Effector memory CD4-positive, alpha-beta T cell (primary cell): ENCODE results near the gene MED14.

Experiments
- DNase-seq, 3 donors: peaks; one replicate each; pipeline ENCODE4 v3.0.0-alpha.2; 2020
- H3K27ac ChIP-seq: 2 replicates; pipeline ENCODE4 v1.7.0; 2013; ENCODE audit warnings: mild to moderate bottlenecking, low read length, moderate library complexity; ENCODE audit not compliant: insufficient read depth, poor library complexity, severe bottlenecking
- H3K27me3 ChIP-seq: replicated peaks from 2 replicates; pipeline ENCODE4 v1.7.0; 2013; ENCODE audit warnings: mild to moderate bottlenecking, low read length; ENCODE audit not compliant: insufficient read depth, control insufficient read depth, poor library complexity, severe bottlenecking
- H3K36me3 ChIP-seq: 2 replicates; pipeline ENCODE4 v1.7.0; 2013; ENCODE audit warnings: mild to moderate bottlenecking, low read length, moderate library complexity; ENCODE audit not compliant: control insufficient read depth, insufficient read depth
- H3K4me1 ChIP-seq: 2 replicates; pipeline ENCODE4 v1.7.0; 2013; ENCODE audit warnings: low read length, mild to moderate bottlenecking; ENCODE audit not compliant: control insufficient read depth, insufficient read depth, poor library complexity, severe bottlenecking
- H3K4me3 ChIP-seq: 2 replicates; pipeline ENCODE4 v1.7.0; 2013; ENCODE audit warnings: low read length, low read depth, mild to moderate bottlenecking; ENCODE audit not compliant: insufficient read depth, poor library complexity, severe bottlenecking
- H3K9me3 ChIP-seq: 2 replicates; pipeline ENCODE4 v1.7.0; 2013; ENCODE audit warnings: mild to moderate bottlenecking, low read length, moderate library complexity; ENCODE audit not compliant: control insufficient read depth

The MED14 gene

GRCh38 chrX:40671126-40671525, 64.2 kb downstream of the MED14 start:
- Histone ChIP-seq H3K9me3 (no peaks in the 10 kb centered on the region), H3K4me3 (no peak overlapping the region), H3K4me1 (no peaks in the 10 kb centered on the region), H3K27ac (no peak overlapping the region), H3K27me3 (no peaks in the 10 kb centered on the region), H3K36me3 (peaks cover 49% of the 10 kb centered on the region)
- DNase-seq, result no peak

- Histone ChIP-seq H3K4me3 (no peak overlapping the region), H3K27ac (no peak overlapping the region), H3K27me3 (no peaks in the 10 kb centered on the region), H3K36me3 (peaks cover 47% of the 10 kb centered on the region), H3K9me3 (no peaks in the 10 kb centered on the region), H3K4me1 (no peaks in the 10 kb centered on the region)
- DNase-seq, result no peak
Observed at GRCh38 chrX:40663880-40664630, 71.3 kb downstream of the MED14 start.

- Histone ChIP-seq H3K27ac (no peak overlapping the region), H3K4me3 (no peak overlapping the region), H3K27me3 (no peaks in the 10 kb centered on the region), H3K36me3 (peaks cover 41% of the 10 kb centered on the region), H3K9me3 (no peaks in the 10 kb centered on the region), H3K4me1 (no peaks in the 10 kb centered on the region)
- no peak for DNase-seq
Observed at GRCh38 chrX:40663078-40663740, 72.1 kb downstream of the MED14 start.

- H3K27ac ChIP-seq, result no peak overlapping the region
- H3K4me3 ChIP-seq, result no peak overlapping the region
- no peaks in the 10 kb centered on the region for H3K4me1 ChIP-seq
- H3K36me3 ChIP-seq, result peaks cover 39% of the 10 kb centered on the region
- no peak for DNase-seq
- H3K9me3 ChIP-seq, result no peaks in the 10 kb centered on the region
- H3K27me3 ChIP-seq, result no peaks in the 10 kb centered on the region
Observed at GRCh38 chrX:40661489-40661888, 73.9 kb downstream of the MED14 start.

- H3K36me3 ChIP-seq, result peaks cover 30% of the 10 kb centered on the region
- H3K9me3 ChIP-seq, result no peaks in the 10 kb centered on the region
- H3K4me1 ChIP-seq, result no peaks in the 10 kb centered on the region
- no peaks in the 10 kb centered on the region for H3K27me3 ChIP-seq
- no peak overlapping the region for H3K27ac ChIP-seq
- DNase-seq, result no peak
- no peak overlapping the region for H3K4me3 ChIP-seq
Observed at GRCh38 chrX:40660381-40660780, 75.0 kb downstream of the MED14 start.

- DNase-seq, result no peak
- peaks cover 10% of the 10 kb centered on the region for H3K36me3 ChIP-seq
Observed at GRCh38 chrX:40653535-40653934, 81.8 kb downstream of the MED14 start.

GRCh38 chrX:40652664-40653063, 82.7 kb downstream of the MED14 start:
- H3K4me3 ChIP-seq, result no peak overlapping the region
- H3K9me3 ChIP-seq, result no peaks in the 10 kb centered on the region
- no peak overlapping the region for H3K27ac ChIP-seq
- peaks cover 10% of the 10 kb centered on the region for H3K36me3 ChIP-seq
- no peak for DNase-seq
- peaks cover 3% of the 10 kb centered on the region for H3K4me1 ChIP-seq
- no peaks in the 10 kb centered on the region for H3K27me3 ChIP-seq

More at GRCh38 chrX:40653535-40653934, 81.8 kb downstream of the MED14 start:
- no peak overlapping the region for H3K4me3 ChIP-seq
- no peaks in the 10 kb centered on the region for H3K4me1 ChIP-seq
- no peaks in the 10 kb centered on the region for H3K9me3 ChIP-seq
- H3K27ac ChIP-seq, result no peak overlapping the region
- no peaks in the 10 kb centered on the region for H3K27me3 ChIP-seq

GRCh38 chrX:40651620-40652223, 83.6 kb downstream of the MED14 start:
- Histone ChIP-seq H3K27me3 (no peaks in the 10 kb centered on the region), H3K36me3 (peaks cover 5% of the 10 kb centered on the region), H3K27ac (no peak overlapping the region), H3K9me3 (no peaks in the 10 kb centered on the region), H3K4me3 (no peak overlapping the region), H3K4me1 (peaks cover 4% of the 10 kb centered on the region)
- DNase-seq, result peak; percentile 34 to 55 (median 44)

GRCh38 chrX:40647307-40648197, 87.8 kb downstream of the MED14 start, which contains the start of gene CXorf38:
Gene CXorf38, minus strand, starts transcription at chrX:40647561. Its CDS starts 41 bp downstream, at chrX:40647520.
- H3K36me3 ChIP-seq, result no peaks in the 10 kb centered on the region
- peak within 1 kb of the TSS; percentile 95 for H3K4me3 ChIP-seq

More at GRCh38 chrX:40647307-40648197, 87.8 kb downstream of the MED14 start, which contains the start of gene CXorf38:
- Histone ChIP-seq H3K9me3 (no peaks in the 10 kb centered on the region), H3K27ac (peak within 1 kb of the TSS; percentile 88), H3K27me3 (no peaks in the 10 kb centered on the region), H3K4me1 (peaks cover 25% of the 10 kb centered on the region)
- DNase-seq, result peak; percentile 87 to 95 (median 88)
